ENCODE data around the gene MARCHF4. TPM values are rescaled to one million over a fixed set of nuclear protein-coding genes. Genes with fewer than 3 reads are reported as not detected.

The MARCHF4 gene
- total RNA-seq, 1 experiment from 2014 or later: not detected

DNA sequence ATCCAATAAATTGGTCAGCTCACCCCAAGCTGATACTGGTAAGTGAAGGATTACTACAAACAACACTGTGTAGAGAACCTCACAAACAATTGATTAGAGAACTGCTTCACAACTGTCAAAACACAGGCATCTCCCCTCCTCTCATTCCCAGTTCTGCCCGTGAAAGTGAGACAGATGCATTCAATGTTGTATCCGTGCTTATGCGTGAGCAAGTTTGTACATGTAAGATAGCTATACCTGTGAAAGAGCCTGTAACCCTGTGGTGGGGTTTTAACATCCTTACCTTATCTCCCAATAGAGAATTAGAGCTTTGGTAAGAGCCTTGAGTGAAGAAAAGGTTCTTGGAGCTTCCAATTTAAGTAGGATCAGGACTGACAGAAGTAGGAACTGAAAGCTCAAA lies 9.1 kb downstream of the MARCHF4 start:
- no peak overlapping the region for H3K27ac ChIP-seq (ENCODE audit: low read depth, low read length)
- H3K9ac ChIP-seq (ENCODE audit: low read length): no peak overlapping the region
- no peak overlapping the region for H3K4me2 ChIP-seq (ENCODE audit: low read length)
- RAD21 ChIA-PET (ENCODE audit: low non-redundant PET in 1 of 2, low total read pairs in 2 of 2, uncharacterized antibody in 2 of 2, unreplicated experiment in 2 of 2): no interaction called here
- no peak overlapping the region for H2AFZ ChIP-seq (ENCODE audit: low read depth, low read length, poor library complexity, severe bottlenecking)
- H3K4me3 ChIP-seq (replicated peaks in 1 of 2; ENCODE audit: low read depth in 1 of 2, low read length in 2 of 2): no peak overlapping the region
- no peaks in the 10 kb centered on the region for H4K20me1 ChIP-seq (ENCODE audit: insufficient read depth)
- TF ChIP-seq POLR2A (IDR thresholded peaks at IDR 0.05; ENCODE audit: borderline replicate concordance, extremely low read depth, insufficient read depth, insufficient read length): no peak
- TF ChIP-seq EZH2 (IDR thresholded peaks at IDR 0.05): no peak
- TF ChIP-seq, protein P1, sequence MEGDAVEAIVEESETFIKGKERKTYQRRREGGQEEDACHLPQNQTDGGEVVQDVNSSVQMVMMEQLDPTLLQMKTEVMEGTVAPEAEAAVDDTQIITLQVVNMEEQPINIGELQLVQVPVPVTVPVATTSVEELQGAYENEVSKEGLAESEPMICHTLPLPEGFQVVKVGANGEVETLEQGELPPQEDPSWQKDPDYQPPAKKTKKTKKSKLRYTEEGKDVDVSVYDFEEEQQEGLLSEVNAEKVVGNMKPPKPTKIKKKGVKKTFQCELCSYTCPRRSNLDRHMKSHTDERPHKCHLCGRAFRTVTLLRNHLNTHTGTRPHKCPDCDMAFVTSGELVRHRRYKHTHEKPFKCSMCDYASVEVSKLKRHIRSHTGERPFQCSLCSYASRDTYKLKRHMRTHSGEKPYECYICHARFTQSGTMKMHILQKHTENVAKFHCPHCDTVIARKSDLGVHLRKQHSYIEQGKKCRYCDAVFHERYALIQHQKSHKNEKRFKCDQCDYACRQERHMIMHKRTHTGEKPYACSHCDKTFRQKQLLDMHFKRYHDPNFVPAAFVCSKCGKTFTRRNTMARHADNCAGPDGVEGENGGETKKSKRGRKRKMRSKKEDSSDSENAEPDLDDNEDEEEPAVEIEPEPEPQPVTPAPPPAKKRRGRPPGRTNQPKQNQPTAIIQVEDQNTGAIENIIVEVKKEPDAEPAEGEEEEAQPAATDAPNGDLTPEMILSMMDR (IDR thresholded peaks at IDR 0.05 in 2 of 3, conservative IDR thresholded peaks at IDR 0.05 in 1 of 3; ENCODE audit: borderline replicate concordance in 1 of 3, insufficient read depth in 1 of 3, low read depth in 2 of 3, low read length in 2 of 3): no peak
- no peak for TF ChIP-seq YY1 (IDR thresholded peaks at IDR 0.05; ENCODE audit: extremely low read depth, insufficient replicate concordance, low read depth, low read length)
- no peak for TF ChIP-seq FOSL1 (IDR thresholded peaks at IDR 0.05; ENCODE audit: low read depth)
- no peak for TF ChIP-seq SIN3A (IDR thresholded peaks at IDR 0.05; ENCODE audit: low read depth)
- no peak for TF ChIP-seq ZNF274 (IDR thresholded peaks at IDR 0.05; ENCODE audit: low read depth, low read length)
- TF ChIP-seq ELF1 (IDR thresholded peaks at IDR 0.05; ENCODE audit: borderline replicate concordance, low read depth): no peak
- TF ChIP-seq RAD21 (IDR thresholded peaks at IDR 0.05; ENCODE audit: low read depth): no peak
- no peak for TF ChIP-seq TCF7L2 (IDR thresholded peaks at IDR 0.05; ENCODE audit: borderline replicate concordance, extremely low read depth, insufficient read depth, insufficient read length)
- TF ChIP-seq, protein P2, sequence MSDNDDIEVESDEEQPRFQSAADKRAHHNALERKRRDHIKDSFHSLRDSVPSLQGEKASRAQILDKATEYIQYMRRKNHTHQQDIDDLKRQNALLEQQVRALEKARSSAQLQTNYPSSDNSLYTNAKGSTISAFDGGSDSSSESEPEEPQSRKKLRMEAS (IDR thresholded peaks at IDR 0.05): no peak
- TF ChIP-seq POLR2AphosphoS5 (IDR thresholded peaks at IDR 0.05; ENCODE audit: low read depth, low read length): no peak
- TF ChIP-seq CEBPB (IDR thresholded peaks at IDR 0.05; ENCODE audit: low read depth): no peak
- TF ChIP-seq, protein P3, sequence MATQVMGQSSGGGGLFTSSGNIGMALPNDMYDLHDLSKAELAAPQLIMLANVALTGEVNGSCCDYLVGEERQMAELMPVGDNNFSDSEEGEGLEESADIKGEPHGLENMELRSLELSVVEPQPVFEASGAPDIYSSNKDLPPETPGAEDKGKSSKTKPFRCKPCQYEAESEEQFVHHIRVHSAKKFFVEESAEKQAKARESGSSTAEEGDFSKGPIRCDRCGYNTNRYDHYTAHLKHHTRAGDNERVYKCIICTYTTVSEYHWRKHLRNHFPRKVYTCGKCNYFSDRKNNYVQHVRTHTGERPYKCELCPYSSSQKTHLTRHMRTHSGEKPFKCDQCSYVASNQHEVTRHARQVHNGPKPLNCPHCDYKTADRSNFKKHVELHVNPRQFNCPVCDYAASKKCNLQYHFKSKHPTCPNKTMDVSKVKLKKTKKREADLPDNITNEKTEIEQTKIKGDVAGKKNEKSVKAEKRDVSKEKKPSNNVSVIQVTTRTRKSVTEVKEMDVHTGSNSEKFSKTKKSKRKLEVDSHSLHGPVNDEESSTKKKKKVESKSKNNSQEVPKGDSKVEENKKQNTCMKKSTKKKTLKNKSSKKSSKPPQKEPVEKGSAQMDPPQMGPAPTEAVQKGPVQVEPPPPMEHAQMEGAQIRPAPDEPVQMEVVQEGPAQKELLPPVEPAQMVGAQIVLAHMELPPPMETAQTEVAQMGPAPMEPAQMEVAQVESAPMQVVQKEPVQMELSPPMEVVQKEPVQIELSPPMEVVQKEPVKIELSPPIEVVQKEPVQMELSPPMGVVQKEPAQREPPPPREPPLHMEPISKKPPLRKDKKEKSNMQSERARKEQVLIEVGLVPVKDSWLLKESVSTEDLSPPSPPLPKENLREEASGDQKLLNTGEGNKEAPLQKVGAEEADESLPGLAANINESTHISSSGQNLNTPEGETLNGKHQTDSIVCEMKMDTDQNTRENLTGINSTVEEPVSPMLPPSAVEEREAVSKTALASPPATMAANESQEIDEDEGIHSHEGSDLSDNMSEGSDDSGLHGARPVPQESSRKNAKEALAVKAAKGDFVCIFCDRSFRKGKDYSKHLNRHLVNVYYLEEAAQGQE (IDR thresholded peaks at IDR 0.05; ENCODE audit: low read depth): no peak
- TF ChIP-seq, protein P4, sequence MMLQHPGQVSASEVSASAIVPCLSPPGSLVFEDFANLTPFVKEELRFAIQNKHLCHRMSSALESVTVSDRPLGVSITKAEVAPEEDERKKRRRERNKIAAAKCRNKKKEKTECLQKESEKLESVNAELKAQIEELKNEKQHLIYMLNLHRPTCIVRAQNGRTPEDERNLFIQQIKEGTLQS (IDR thresholded peaks at IDR 0.05): no peak
- no peak for TF ChIP-seq SRF (IDR thresholded peaks at IDR 0.05; ENCODE audit: low read depth)
- TF ChIP-seq EZH2phosphoT487 (IDR thresholded peaks at IDR 0.05; ENCODE audit: borderline replicate concordance): no peak
- TF ChIP-seq, protein P5, sequence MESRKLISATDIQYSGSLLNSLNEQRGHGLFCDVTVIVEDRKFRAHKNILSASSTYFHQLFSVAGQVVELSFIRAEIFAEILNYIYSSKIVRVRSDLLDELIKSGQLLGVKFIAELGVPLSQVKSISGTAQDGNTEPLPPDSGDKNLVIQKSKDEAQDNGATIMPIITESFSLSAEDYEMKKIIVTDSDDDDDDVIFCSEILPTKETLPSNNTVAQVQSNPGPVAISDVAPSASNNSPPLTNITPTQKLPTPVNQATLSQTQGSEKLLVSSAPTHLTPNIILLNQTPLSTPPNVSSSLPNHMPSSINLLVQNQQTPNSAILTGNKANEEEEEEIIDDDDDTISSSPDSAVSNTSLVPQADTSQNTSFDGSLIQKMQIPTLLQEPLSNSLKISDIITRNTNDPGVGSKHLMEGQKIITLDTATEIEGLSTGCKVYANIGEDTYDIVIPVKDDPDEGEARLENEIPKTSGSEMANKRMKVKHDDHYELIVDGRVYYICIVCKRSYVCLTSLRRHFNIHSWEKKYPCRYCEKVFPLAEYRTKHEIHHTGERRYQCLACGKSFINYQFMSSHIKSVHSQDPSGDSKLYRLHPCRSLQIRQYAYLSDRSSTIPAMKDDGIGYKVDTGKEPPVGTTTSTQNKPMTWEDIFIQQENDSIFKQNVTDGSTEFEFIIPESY (IDR thresholded peaks at IDR 0.05; ENCODE audit: extremely low read depth, insufficient replicate concordance, low read length): no peak
- H3K79me2 ChIP-seq (ENCODE audit: insufficient read depth, low read length): no peaks in the 10 kb centered on the region
- no peaks in the 10 kb centered on the region for H3K36me3 ChIP-seq (ENCODE audit: control insufficient read depth in 1 of 2, insufficient read depth in 2 of 2, low read length in 2 of 2)
- H3K4me1 ChIP-seq (ENCODE audit: control insufficient read depth in 1 of 2, insufficient read depth in 2 of 2, low read length in 2 of 2): no peaks in the 10 kb centered on the region
- BruUV-seq (replicated peaks): no TSS peak
- no peak for ATAC-seq
- POLR2A ChIA-PET: no interaction called here
- DNase-seq (ENCODE audit: low read depth, low spot score): no peak
- H3K27me3 ChIP-seq (ENCODE audit: insufficient read depth, low read length): peaks cover 99% of the 10 kb centered on the region
- intact Hi-C loops (cut with micrococcal nuclease): no loop called here
- CTCF ChIA-PET: no interaction called here
- no peaks in the 10 kb centered on the region for H3K9me2 ChIP-seq (ENCODE audit: insufficient read depth)
- no peaks in the 10 kb centered on the region for H3K9me3 ChIP-seq (ENCODE audit: control insufficient read depth in 1 of 2, insufficient read depth in 1 of 2, low read depth in 1 of 2, low read length in 2 of 2)

Measured in HCT116 (cell line).